Right lobe of liver (tissue), 4 donors: ENCODE results near the gene SPOCK1.

Source experiments
- CTCF ChIP-seq, 4 donors: fragments of 200-600 bp in 3 of 4; fragments of 450-650 bp in 1 of 4; IDR thresholded peaks; one replicate each; pipeline versions ENCODE4 v1.5.1 to v1.8.0; 2016 to 2022; ENCODE audit warnings: antibody characterized with exemption in 4 of 4, mild to moderate bottlenecking in 2 of 4
- POLR2A ChIP-seq: fragments of 450-650 bp; IDR thresholded peaks from one replicate; pipeline ENCODE4 v1.6.1; 2017; ENCODE audit warnings: antibody characterized with exemption, mild to moderate bottlenecking
- donor health status: DM: no; HTN: no; CAD: no.
- donor health status: DM: no; HTN: no; CAD: no.
- donor health status: DM: no; HTN: yes; CAD: no.

DNA sequence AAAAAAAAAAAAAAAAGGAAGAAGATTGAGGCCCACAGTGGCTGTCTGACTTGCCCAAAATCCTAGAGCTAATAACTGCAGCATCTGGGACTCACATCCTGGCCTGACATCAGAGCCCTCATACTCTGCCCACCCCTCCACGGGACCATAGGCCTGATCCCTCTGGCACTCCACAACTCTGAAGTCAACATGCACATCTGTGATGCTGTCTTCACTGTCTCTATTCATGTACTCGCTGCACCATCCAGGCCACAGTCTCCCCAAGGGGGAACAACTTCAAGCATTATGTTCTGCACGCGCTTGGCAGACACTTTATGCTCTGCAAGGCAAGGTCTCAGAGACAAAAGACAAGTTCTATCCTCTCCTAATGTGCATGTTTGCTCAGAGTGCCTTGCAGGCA lies 158.2 kb downstream of the SPOCK1 start:
- no peak for TF ChIP-seq CTCF (IDR thresholded peaks at IDR 0.05)
- TF ChIP-seq POLR2A, result no peak
